GM12878 (cell line): ENCODE data around the gene HTRA3. TPM values are rescaled to one million over a fixed set of nuclear protein-coding genes. Genes with fewer than 3 reads are reported as not detected.

Source experiments
- ATAC-seq: fragments of 200-7000 bp; cut with Tn5 transposase; 3 replicates; pipeline ENCODE4 v1.9.1; 2020; ENCODE audit warnings: mild to moderate bottlenecking, moderate library complexity
- BruUV-seq: library from RNA; stranded (reverse); fragments of 400-500 nt; replicated peaks from 2 replicates; lab custom pipeline; 2021; lab: Mats Ljungman, UMichigan
- CTCF ChIA-PET: fragments of 300-600 bp; sonication (Branson Sonifier 250); formaldehyde crosslinking; extraction: SDS; loops from one replicate; lab custom pipeline; 2021; ENCODE audit warnings: inconsistent platforms; lab: Yijun Ruan, JAX
- POLR2A ChIA-PET: fragments of 350-600 bp; formaldehyde crosslinking; extraction: SDS; loops from one replicate; lab custom pipeline; 2021; ENCODE audit warnings: inconsistent platforms; lab: Charles Lee
- RAD21 ChIA-PET: fragments of 300-600 bp; sonication (Branson Sonifier 250); formaldehyde crosslinking; loops from one replicate; lab custom pipeline; 2023; ENCODE audit warnings: antibody characterized with exemption; ENCODE audit not compliant: unreplicated experiment; lab: Charles Lee
- SMC1A ChIA-PET: fragments of 300-600 bp; sonication (Branson Sonifier 250); formaldehyde crosslinking; loops from one replicate; lab custom pipeline; 2023; ENCODE audit not compliant: unreplicated experiment, uncharacterized antibody; lab: Charles Lee
- DNase-seq: peaks from one replicate; pipeline ENCODE4 v3.0.0-alpha.2; 2011; ENCODE audit warnings: low read depth, low spot score
- FAIRE-seq: peaks from 3 replicates; lab custom pipeline; 2011; peaks lifted over from hg19 to GRCh38; lab: Jason Lieb, UNC
- H2AFZ ChIP-seq: 2 replicates; pipeline ENCODE4 v1.6.0; 2011; ENCODE audit warnings: low read depth, low read length, control low read depth; ENCODE audit not compliant: control insufficient read depth
- H3K27ac ChIP-seq: 2 replicates; pipeline ENCODE4 v1.5.1; 2011; ENCODE audit warnings: control low read depth; ENCODE audit not compliant: control insufficient read depth, insufficient read depth
- H3K27me3 ChIP-seq, 2 experiments: replicated peaks in 1 of 2; 2 replicates each; pipeline versions ENCODE4 v1.6.0 to v1.6.1; 2011; ENCODE audit warnings: low read length in 1 of 2; ENCODE audit not compliant: control insufficient read depth in 2 of 2, insufficient read depth in 2 of 2
- H3K36me3 ChIP-seq, 2 experiments: 2 replicates each; pipeline ENCODE4 v1.5.1; 2011; ENCODE audit warnings: low read length in 1 of 2; ENCODE audit not compliant: control insufficient read depth in 2 of 2, insufficient read depth in 2 of 2
- H3K4me1 ChIP-seq: 2 replicates; pipeline ENCODE4 v1.6.1; 2011; ENCODE audit warnings: mild to moderate bottlenecking, low read length, moderate library complexity, mixed read lengths; ENCODE audit not compliant: control insufficient read depth, insufficient read depth
- H3K4me2 ChIP-seq: 2 replicates; pipeline ENCODE4 v1.6.0; 2011; ENCODE audit warnings: control low read depth; ENCODE audit not compliant: control insufficient read depth, insufficient read depth
- H3K4me3 ChIP-seq: fragments of 200-600 bp; sonication (generic); 2 replicates; pipeline ENCODE4 v1.5.1; 2016
- H3K79me2 ChIP-seq: 2 replicates; pipeline ENCODE4 v1.6.0; 2011; ENCODE audit warnings: low read length; ENCODE audit not compliant: control insufficient read depth, insufficient read depth
- H3K9ac ChIP-seq: 2 replicates; pipeline ENCODE4 v1.8.0; 2011; ENCODE audit warnings: low read length, control low read depth, mixed read lengths; ENCODE audit not compliant: control insufficient read depth, insufficient read depth
- H3K9me3 ChIP-seq: replicated peaks from 3 replicates; pipeline ENCODE4 v1.5.1; 2011; ENCODE audit warnings: mild to moderate bottlenecking, low read length; ENCODE audit not compliant: control insufficient read depth, insufficient read depth
- H4K20me1 ChIP-seq: 2 replicates; pipeline ENCODE4 v1.6.0; 2011; ENCODE audit not compliant: control insufficient read depth, insufficient read depth
- HDGF ChIP-seq: fragments of 450-650 bp; IDR thresholded peaks from 2 replicates; pipeline ENCODE4 v1.6.1; 2016; ENCODE audit warnings: antibody characterized with exemption
- POLR2A ChIP-seq: IDR thresholded peaks from 2 replicates; pipeline ENCODE4 v1.6.1; 2011; ENCODE audit warnings: low read depth, mild to moderate bottlenecking, low read length
- STAT3 ChIP-seq: IDR thresholded peaks from 2 replicates; pipeline ENCODE4 v1.6.1; 2011; ENCODE audit warnings: low read depth, low read length, improper control_type of control experiment
- YBX1 ChIP-seq: fragments of 450-650 bp; IDR thresholded peaks from 2 replicates; pipeline ENCODE4 v1.6.1; 2016; ENCODE audit warnings: antibody characterized with exemption
- WGBS: methylation state at CpG from one replicate; pipeline ENCODE4 v1.1.6; 2016; ENCODE audit warnings: low lambda C conversion rate; ENCODE audit not compliant: insufficient replicate concordance, insufficient coverage; ENCODE audit errors: missing lambda C conversion rate; 5-methylcytosine and 5-hydroxymethylcytosine counted together
- in situ Hi-C: fragments of 300-500 bp; cut with MboI; formaldehyde crosslinking; loops from 9 replicates; pipeline ENCODE4 v1.14.3; 2018; ENCODE audit warnings: mixed read lengths
- intact Hi-C: fragments of 100-400 bp; cut with micrococcal nuclease; formaldehyde crosslinking; loops from one replicate; pipeline ENCODE4 v1.14.2; 2022; ENCODE audit not compliant: unreplicated experiment
- polyA plus RNA-seq, 11 experiments: library from polyadenylated mRNA; depleted of rRNA in 4 of 11; unstranded in 6 of 11; stranded (reverse) in 5 of 11; fragments of >200 nt; fragmentation: Nextera tagmentation in 4 of 11; fragmentation: Illumina TruSeq in 1 of 11; extraction: Ambion mirVana in 4 of 11; extraction: Trizol in 1 of 11; gene quantifications; 1 replicate in 1 of 11; 2 replicates in 10 of 11; pipeline versions ENCODE4 v1.2.1 to v1.2.3, GENCODE V29; 2011 to 2016; ENCODE audit warnings: inconsistent platforms in 2 of 11, missing spikeins in 2 of 11, low read depth in 1 of 11
- total RNA-seq, 4 experiments: library from RNA; depleted of rRNA in 3 of 4; stranded (reverse); fragments of >200 nt in 3 of 4; fragmentation: Illumina TruSeq in 1 of 4; extraction: Trizol in 1 of 4; gene quantifications; 2 replicates each; pipeline versions ENCODE4 v1.2.1 to v1.2.3, GENCODE V29; 2013 to 2021

HTRA3 gene
- total and polyA plus RNA-seq, 10 of the 15 experiments (the other 5 are each of a cell fraction or from before 2014, with no cell fraction given): 0.04 to 1.2 (median 0.08) TPM; not detected in 7

DNA sequence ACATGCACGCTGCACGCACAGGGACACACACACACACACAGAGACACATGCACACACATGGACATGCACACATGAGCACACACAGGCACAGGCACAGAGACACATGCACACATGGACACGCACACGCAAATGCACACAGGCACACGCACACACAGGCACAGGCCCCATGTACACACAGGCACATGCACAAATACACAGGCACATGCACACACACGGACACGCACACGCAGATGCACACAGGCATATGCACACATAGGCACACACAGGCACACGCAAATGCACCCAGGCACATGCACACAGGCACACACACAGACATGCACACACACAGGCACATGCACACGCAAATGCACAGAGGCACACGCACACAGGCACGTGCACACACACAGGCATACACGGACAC lies 30.3 kb upstream of the HTRA3 start:
- POLR2A ChIA-PET: no interaction called here
- intact Hi-C loops (loop anchor here (2.0 kb wide), 1 partner anchor 62 kb away; no protein-coding TSS in a partner anchor), in situ Hi-C loops (no loop called here)
- Histone ChIP-seq H3K4me3 (no peak overlapping the region), H2AFZ (no peak overlapping the region), H3K4me2 (no peak overlapping the region), H3K9me3 (no peaks in the 10 kb centered on the region), H3K27me3 (no peaks in the 10 kb centered on the region), H3K36me3 (peaks cover 9 to 13% of the 10 kb centered on the region in 2 experiments)
- no peak for ATAC-seq
- BruUV-seq: no TSS peak
- peak; percentile 85; the same call in 1 of the 2 replicates for TF ChIP-seq HDGF
- TF ChIP-seq STAT3: no peak
- peak; percentile 69 for TF ChIP-seq POLR2A
- TF ChIP-seq, all 136 proteins: peak for 2
- no peak overlapping the region for H3K27ac ChIP-seq
- SMC1A ChIA-PET: no interaction called here
- H3K9ac ChIP-seq: no peak overlapping the region
- CTCF ChIA-PET: interaction anchor here (2.9 to 4.6 kb wide), 2 partner anchors 18 to 63 kb away, joined by 12 to 16 read pairs; no protein-coding TSS in a partner anchor
- H3K79me2 ChIP-seq: no peaks in the 10 kb centered on the region
- DNase-seq: no peak
- 94% methylated on average over 13 of the region's 13 CpGs for WGBS
- H4K20me1 ChIP-seq: no peaks in the 10 kb centered on the region
- peaks cover 3% of the 10 kb centered on the region for H3K4me1 ChIP-seq
- FAIRE-seq: no peak
- RAD21 ChIA-PET: no interaction called here

- POLR2A ChIA-PET: no interaction called here
- H3K4me1 ChIP-seq: peaks cover 3% of the 10 kb centered on the region
- H3K36me3 ChIP-seq: peaks cover 9 to 10% of the 10 kb centered on the region in 2 experiments
- H2AFZ ChIP-seq: no peak overlapping the region
- no peaks in the 10 kb centered on the region for H3K79me2 ChIP-seq
- SMC1A ChIA-PET: no interaction called here
- CTCF ChIA-PET: interaction anchor here (2.9 to 4.6 kb wide), 2 partner anchors 18 to 63 kb away, joined by 12 to 16 read pairs; no protein-coding TSS in a partner anchor
- in situ Hi-C loops (loop anchor here (5.0 kb wide), 1 partner anchor 163 kb away; no protein-coding TSS in a partner anchor), intact Hi-C loops (loop anchor here (2.0 to 10.0 kb wide), 2 partner anchors 63 to 355 kb away; partner anchors contain the start of gene CPZ)
- H3K27ac ChIP-seq: no peak overlapping the region
- H3K27me3 ChIP-seq: no peaks in the 10 kb centered on the region
- no peak overlapping the region for H3K4me2 ChIP-seq
- RAD21 ChIA-PET: interaction anchor here (1.4 kb wide), 1 partner anchor 41 kb away, joined by 3 read pairs; the partner anchor contains the start of gene SH3TC1
- no peaks in the 10 kb centered on the region for H3K9me3 ChIP-seq
- ATAC-seq (no peak), FAIRE-seq (no peak), DNase-seq (no peak)
- H3K9ac ChIP-seq: no peak overlapping the region
- BruUV-seq: no TSS peak
- TF ChIP-seq POLR2A (0 out of 2 replicates have a peak, but pooled peaks have one; percentile 6), YBX1 (no peak)
- no peaks in the 10 kb centered on the region for H4K20me1 ChIP-seq
- no peak overlapping the region for H3K4me3 ChIP-seq
- 86% methylated on average over 9 of the region's 9 CpGs for WGBS
Measured at GRCh38 chr4:8239661-8240060, 29.9 kb upstream of the HTRA3 start.
